ENCODE data around the gene OSBPL5. TPM values are rescaled to one million over a fixed set of nuclear protein-coding genes. Genes with fewer than 3 reads are reported as not detected.

OSBPL5 gene
- total and polyA plus RNA-seq, 8 donors, result 8.6 to 127 (median 25.2) TPM

- Histone ChIP-seq H3K27me3 (no peaks in the 10 kb centered on the region), H3K4me1 (peaks cover 9 to 40% (median 18%) of the 10 kb centered on the region in 4 donors), H3K9me3 (no peaks in the 10 kb centered on the region), H3K36me3 (peaks cover 0 to 36% (median 17%) of the 10 kb centered on the region in 4 donors), H3K4me3 (no peak overlapping the region), H3K27ac (peak overlapping the region in 1 of 5 donors; percentile 8)
- intact Hi-C loops (cut with DNase I; ENCODE audit: low total_unique reads), result no loop called here
- no peak for DNase-seq
- TF ChIP-seq POLR2AphosphoS5 (IDR thresholded peaks at IDR 0.05) (no peak), POLR2A (IDR thresholded peaks at IDR 0.05) (no peak), CTCF (IDR thresholded peaks at IDR 0.05) (no peak), EP300 (IDR thresholded peaks at IDR 0.05) (no peak)
- whole genome bisulfite sequencing, 5 donors, result 86 to 94% (median 89%) methylated on average over 18 to 19 of the region's 19 CpGs
These were observed 36.5 kb downstream of the OSBPL5 start for GRCh38 chr11:3128356-3129180.

- H3K9me3 ChIP-seq, result no peaks in the 10 kb centered on the region
- TF ChIP-seq POLR2AphosphoS5 (IDR thresholded peaks at IDR 0.05) (no peak), POLR2A (IDR thresholded peaks at IDR 0.05) (no peak), EP300 (IDR thresholded peaks at IDR 0.05) (no peak), CTCF (IDR thresholded peaks at IDR 0.05) (no peak)
- no peaks in the 10 kb centered on the region for H3K27me3 ChIP-seq
- 68 to 83% (median 72%) methylated on average over 15 to 16 of the region's 16 CpGs for WGBS, 5 donors
- DNase-seq, result no peak
- H3K4me1 ChIP-seq, result peaks cover 10 to 47% (median 22%) of the 10 kb centered on the region in 4 donors
- H3K36me3 ChIP-seq, result peaks cover 0 to 33% (median 17%) of the 10 kb centered on the region in 4 donors
- intact Hi-C loops (cut with DNase I; ENCODE audit: low total_unique reads), result no loop called here
- H3K27ac ChIP-seq, result peak overlapping the region in 3 of 5 donors; percentile 44 to 61 (median 56)
- H3K4me3 ChIP-seq, result no peak overlapping the region
These were observed 37.3 kb downstream of the OSBPL5 start for GRCh38 chr11:3127706-3128355.

- no peaks in the 10 kb centered on the region for H3K9me3 ChIP-seq
- H3K27ac ChIP-seq, result peak overlapping the region in 3 of 5 donors; percentile 44 to 61 (median 56)
- H3K36me3 ChIP-seq, result peaks cover 0 to 37% (median 23%) of the 10 kb centered on the region in 4 donors
- 73 to 84% (median 75%) methylated on average over 14 to 24 of the region's 24 CpGs for WGBS, 5 donors
- TF ChIP-seq POLR2A (IDR thresholded peaks at IDR 0.05) (no peak), POLR2AphosphoS5 (IDR thresholded peaks at IDR 0.05) (no peak), CTCF (IDR thresholded peaks at IDR 0.05) (no peak), EP300 (IDR thresholded peaks at IDR 0.05) (no peak)
- H3K4me3 ChIP-seq, result no peak overlapping the region
- H3K4me1 ChIP-seq, result peaks cover 10 to 54% (median 23%) of the 10 kb centered on the region in 4 donors
- H3K27me3 ChIP-seq, result no peaks in the 10 kb centered on the region
- intact Hi-C loops (cut with DNase I; ENCODE audit: low total_unique reads), result no loop called here
- DNase-seq, result no peak
These were observed 38.0 kb downstream of the OSBPL5 start for GRCh38 chr11:3126901-3127691.

Data from stomach (tissue), 9 donors.